ENCODE results near the gene SMS. TPM values are rescaled to one million over a fixed set of nuclear protein-coding genes. Genes with fewer than 3 reads are reported as not detected.

Gene SMS
- total RNA-seq, 2 experiments from 2014 or later = 17.8 to 19.6 TPM

- Mint-ChIP-seq H3K27me3 (no peaks in the 10 kb centered on the region), H3K4me3 (no peak overlapping the region), H3K27ac (no peak overlapping the region), H3K4me1 (ENCODE audit: low read depth) (no peaks in the 10 kb centered on the region), H3K36me3 (ENCODE audit: low read depth) (no peaks in the 10 kb centered on the region), H3K9me3 (no peaks in the 10 kb centered on the region)
- CTCF ChIA-PET = no interaction called here
- DNase-seq (no peak), ATAC-seq (ENCODE audit: poor library complexity) (no peak)
- H3K4me3 ChIP-seq (ENCODE audit: low read length) = no peak overlapping the region
- H3K9me3 ChIP-seq (ENCODE audit: control insufficient read depth in 1 of 2, insufficient read depth in 1 of 2, low read length in 2 of 2) = no peaks in the 10 kb centered on the region
- intact Hi-C loops (cut with DNase I, micrococcal nuclease) = no loop called here
- TF ChIP-seq CTCF (IDR thresholded peaks at IDR 0.05) = no peak
- no peaks in the 10 kb centered on the region for H3K27me3 ChIP-seq (ENCODE audit: control insufficient read depth in 1 of 2, insufficient read depth in 2 of 2, low read length in 2 of 2)
- POLR2A ChIA-PET = no interaction called here
- H3K36me3 ChIP-seq (ENCODE audit: insufficient read depth, low read length) = no peaks in the 10 kb centered on the region
- H3K4me1 ChIP-seq (ENCODE audit: insufficient read depth, low read length) = no peaks in the 10 kb centered on the region
- no peak overlapping the region for H3K27ac ChIP-seq (ENCODE audit: low read depth in 1 of 2, low read length in 2 of 2)
Observed at GRCh38 chrX:22015139-22015750, 74.7 kb downstream of the SMS start.

- Histone ChIP-seq H3K4me3 (ENCODE audit: low read length) (no peak overlapping the region), H3K4me1 (ENCODE audit: insufficient read depth, low read length) (no peaks in the 10 kb centered on the region), H3K27ac (ENCODE audit: low read depth in 1 of 2, low read length in 2 of 2) (no peak overlapping the region), H3K9me3 (ENCODE audit: control insufficient read depth in 1 of 2, insufficient read depth in 1 of 2, low read length in 2 of 2) (no peaks in the 10 kb centered on the region), H3K36me3 (ENCODE audit: insufficient read depth, low read length) (no peaks in the 10 kb centered on the region), H3K27me3 (ENCODE audit: control insufficient read depth in 1 of 2, insufficient read depth in 2 of 2, low read length in 2 of 2) (no peaks in the 10 kb centered on the region)
- ATAC-seq (ENCODE audit: poor library complexity) (no peak), DNase-seq (no peak)
- CTCF ChIA-PET = no interaction called here
- Mint-ChIP-seq H3K4me3 (no peak overlapping the region), H3K4me1 (ENCODE audit: low read depth) (no peaks in the 10 kb centered on the region), H3K36me3 (ENCODE audit: low read depth) (no peaks in the 10 kb centered on the region), H3K27me3 (no peaks in the 10 kb centered on the region), H3K9me3 (no peaks in the 10 kb centered on the region), H3K27ac (no peak overlapping the region)
- POLR2A ChIA-PET = no interaction called here
- no peak for TF ChIP-seq CTCF (IDR thresholded peaks at IDR 0.05)
- intact Hi-C loops (cut with DNase I, micrococcal nuclease) = no loop called here
Observed at GRCh38 chrX:22021751-22022324, 81.3 kb downstream of the SMS start.

- H3K9me3 Mint-ChIP-seq = no peaks in the 10 kb centered on the region
- Histone ChIP-seq H3K4me3 (ENCODE audit: low read length) (no peak overlapping the region), H3K4me1 (ENCODE audit: insufficient read depth, low read length) (no peaks in the 10 kb centered on the region), H3K27ac (ENCODE audit: low read depth in 1 of 2, low read length in 2 of 2) (no peak overlapping the region), H3K27me3 (ENCODE audit: control insufficient read depth in 1 of 2, insufficient read depth in 2 of 2, low read length in 2 of 2) (no peaks in the 10 kb centered on the region), H3K9me3 (ENCODE audit: control insufficient read depth in 1 of 2, insufficient read depth in 1 of 2, low read length in 2 of 2) (no peaks in the 10 kb centered on the region), H3K36me3 (ENCODE audit: insufficient read depth, low read length) (no peaks in the 10 kb centered on the region)
- intact Hi-C loops (cut with DNase I, micrococcal nuclease) = no loop called here
- ATAC-seq (ENCODE audit: poor library complexity) (no peak), DNase-seq (no peak)
- H3K27me3 Mint-ChIP-seq = no peaks in the 10 kb centered on the region
- no peaks in the 10 kb centered on the region for H3K36me3 Mint-ChIP-seq (ENCODE audit: low read depth)
- POLR2A ChIA-PET = no interaction called here
- H3K4me1 Mint-ChIP-seq (ENCODE audit: low read depth) = no peaks in the 10 kb centered on the region
- no peak for TF ChIP-seq CTCF (IDR thresholded peaks at IDR 0.05)
- H3K4me3 Mint-ChIP-seq = no peak overlapping the region
- CTCF ChIA-PET = no interaction called here
- no peak overlapping the region for H3K27ac Mint-ChIP-seq
Observed at GRCh38 chrX:22024577-22024976, 84.1 kb downstream of the SMS start.
